K562 (cell line): ENCODE data around the gene GALNT13. TPM values are rescaled to one million over a fixed set of nuclear protein-coding genes. Genes with fewer than 3 reads are reported as not detected.

Experiments
- ATAC-seq: fragments of 200-7000 bp; cut with Tn5 transposase; 3 replicates; pipeline ENCODE4 v1.9.1; 2020; ENCODE audit warnings: moderate library complexity
- BruUV-seq: library from RNA; stranded (reverse); fragments of 400-500 nt; replicated peaks from 2 replicates; lab custom pipeline; 2021; lab: Mats Ljungman, UMichigan
- CTCF ChIA-PET: fragments of 300-600 bp; formaldehyde crosslinking; extraction: SDS; loops from one replicate; lab custom pipeline; 2021; ENCODE audit warnings: low intra/inter-chr PET ratio; lab: Yijun Ruan, JAX
- POLR2A ChIA-PET: fragments of 300-600, 350-650 bp; sonication (Branson Sonifier 250); formaldehyde crosslinking; extraction: SDS; loops from one replicate; lab custom pipeline; 2021; ENCODE audit warnings: antibody characterized with exemption, inconsistent platforms; lab: Yijun Ruan, JAX
- DNase-seq, 4 experiments: peaks; one replicate each; pipeline versions ENCODE4 v3.0.0 to v3.0.0-alpha.2; 2011 to 2018; ENCODE audit warnings: low spot score in 3 of 4, mixed read lengths in 3 of 4; ENCODE audit errors: extremely low read depth in 1 of 4
- FAIRE-seq: peaks from 2 replicates; lab custom pipeline; 2011; peaks lifted over from hg19 to GRCh38; lab: Jason Lieb, UNC
- H2AFZ ChIP-seq: 2 replicates; pipeline ENCODE4 v1.6.0; 2011; ENCODE audit warnings: low read depth, low read length, control low read depth, inconsistent platforms
- H3K27ac ChIP-seq: fragments of 200-600 bp; 3 replicates; pipeline ENCODE4 v1.8.0; 2011; ENCODE audit warnings: low read depth, mild to moderate bottlenecking, control low read depth, inconsistent platforms, low read length, moderate library complexity, mixed read lengths; ENCODE audit errors: extremely low read depth
- H3K27me3 ChIP-seq, 2 experiments: fragments of 300-600 bp in 1 of 2; 2 replicates in 1 of 2; 3 replicates in 1 of 2; pipeline versions ENCODE4 v1.6.0 to v1.8.0; 2011; ENCODE audit warnings: inconsistent platforms in 2 of 2, low read length in 2 of 2, mild to moderate bottlenecking in 1 of 2, mixed read lengths in 1 of 2, moderate library complexity in 1 of 2; ENCODE audit not compliant: control insufficient read depth in 2 of 2, insufficient read depth in 2 of 2
- H3K36me3 ChIP-seq: fragments of 300-600 bp; 3 replicates; pipeline ENCODE4 v1.8.0; 2011; ENCODE audit warnings: mild to moderate bottlenecking, low read length, inconsistent platforms; ENCODE audit not compliant: control insufficient read depth, insufficient read depth
- H3K4me1 ChIP-seq, 2 experiments: fragments of 200-600 bp in 1 of 2; replicated peaks in 1 of 2; 2 replicates in 1 of 2; 3 replicates in 1 of 2; pipeline versions ENCODE4 v1.5.1 to v1.8.0; 2011; ENCODE audit warnings: inconsistent platforms in 2 of 2, low read length in 2 of 2, mild to moderate bottlenecking in 1 of 2, mixed read lengths in 1 of 2, moderate library complexity in 1 of 2; ENCODE audit not compliant: control insufficient read depth in 2 of 2, insufficient read depth in 2 of 2
- H3K4me2 ChIP-seq: 2 replicates; pipeline ENCODE4 v1.6.1; 2011; ENCODE audit warnings: low read length, control low read depth, inconsistent platforms, mixed read lengths; ENCODE audit not compliant: insufficient read depth
- H3K4me3 ChIP-seq: fragments of 200-600 bp; sonication (generic), shearing (Covaris generic); 2 replicates; pipeline ENCODE4 v1.5.1; 2016; ENCODE audit warnings: control low read depth, inconsistent platforms
- H3K79me2 ChIP-seq: fragments of 200-600 bp; 3 replicates; pipeline ENCODE4 v1.8.0; 2011; ENCODE audit warnings: low read length, inconsistent platforms; ENCODE audit not compliant: control insufficient read depth, insufficient read depth
- H3K9ac ChIP-seq, 2 experiments: 2 replicates each; pipeline versions ENCODE4 v1.6.0 to v1.6.1; 2011; ENCODE audit warnings: low read depth in 2 of 2, low read length in 2 of 2, control low read depth in 1 of 2, inconsistent platforms in 1 of 2, mild to moderate bottlenecking in 1 of 2, mixed read lengths in 1 of 2; ENCODE audit not compliant: insufficient read depth in 1 of 2
- H3K9me1 ChIP-seq: one replicate; pipeline ENCODE4 v1.6.0; 2011; ENCODE audit warnings: inconsistent platforms, mild to moderate bottlenecking, low read length, moderate library complexity; ENCODE audit not compliant: control insufficient read depth, insufficient read depth
- H3K9me3 ChIP-seq: replicated peaks from 2 replicates; pipeline ENCODE4 v1.5.1; 2011; ENCODE audit warnings: low read depth, low read length, inconsistent platforms; ENCODE audit not compliant: control insufficient read depth, insufficient read depth
- H4K20me1 ChIP-seq: replicated peaks from 2 replicates; pipeline ENCODE4 v1.6.1; 2011; ENCODE audit warnings: low read length, inconsistent platforms, mixed read lengths; ENCODE audit not compliant: control insufficient read depth, insufficient read depth
- FUS ChIP-seq: fragments of 200-400 bp; formaldehyde crosslinking; optimal IDR thresholded peaks from 2 replicates; pipeline ENCODE3; 2017; ENCODE audit warnings: low read depth, low read length
- NFE2L1 ChIP-seq: fragments of 450-650 bp; IDR thresholded peaks from 2 replicates; pipeline ENCODE4 v1.6.1; 2016; ENCODE audit warnings: missing genetic modification characterization, low read depth, mild to moderate bottlenecking, missing compliant biosample characterization, moderate library complexity, borderline replicate concordance
- PCBP1 ChIP-seq: fragments of 200-400 bp; formaldehyde crosslinking; IDR thresholded peaks from 2 replicates; pipeline ENCODE4 v1.6.1; 2018; ENCODE audit warnings: mild to moderate bottlenecking, low read depth, low read length; ENCODE audit not compliant: poor library complexity, severe bottlenecking
- PHF20 ChIP-seq: fragments of 450-650 bp; IDR thresholded peaks from 2 replicates; pipeline ENCODE4 v1.6.1; 2018; ENCODE audit not compliant: partially characterized antibody
- SMARCE1 ChIP-seq: fragments of 450-650 bp; IDR thresholded peaks from 2 replicates; pipeline ENCODE4 v1.7.1; 2016; ENCODE audit warnings: mild to moderate bottlenecking
- WGBS: fragments of 100-300 bp; shearing (Covaris generic); methylation state at CpG from one replicate; pipeline ENCODE4 v1.1.6; 2016; ENCODE audit warnings: low coverage, mixed read lengths; ENCODE audit not compliant: insufficient coverage; ENCODE audit errors: missing lambda C conversion rate; 5-methylcytosine and 5-hydroxymethylcytosine counted together
- in situ Hi-C: fragments of 300-500 bp; cut with MboI; formaldehyde crosslinking; loops from 4 replicates; pipeline ENCODE4 v1.15.0; 2018; ENCODE audit warnings: inconsistent platforms, mixed read lengths
- intact Hi-C: fragments of 100-400 bp; cut with micrococcal nuclease; formaldehyde crosslinking; loops from 2 replicates; pipeline ENCODE4 v1.14.2; 2022
- polyA plus RNA-seq, 8 experiments: library from polyadenylated mRNA; depleted of rRNA in 4 of 8; stranded (reverse) in 5 of 8; unstranded in 3 of 8; fragments of >200 nt; fragmentation: Nextera tagmentation in 2 of 8; fragmentation: Illumina TruSeq in 1 of 8; extraction: Ambion mirVana in 2 of 8; extraction: Trizol in 1 of 8; gene quantifications; 2 replicates each; pipeline versions ENCODE4 v1.2.1 to v1.2.3, GENCODE V29; 2011 to 2014; ENCODE audit warnings: inconsistent platforms in 1 of 8, missing spikeins in 1 of 8
- total RNA-seq, 7 experiments: library from RNA; depleted of rRNA in 6 of 7; stranded (reverse); fragments of >200 nt in 6 of 7; fragmentation: Illumina TruSeq in 2 of 7; extraction: Trizol in 2 of 7; gene quantifications; 2 replicates each; pipeline versions ENCODE4 v1.2.1 to v1.2.3, GENCODE V29; 2011 to 2021; ENCODE audit warnings: low replicate concordance in 1 of 7
- TF ChIP-seq, protein P1 (sequence below), 2 experiments: IDR thresholded peaks in 1 of 2; conservative IDR thresholded peaks in 1 of 2; 2 replicates each; pipeline ENCODE4 v1.6.1; 2016; ENCODE audit warnings: low read depth in 2 of 2, mild to moderate bottlenecking in 1 of 2, missing compliant biosample characterization in 1 of 2, missing genetic modification characterization in 1 of 2, moderate library complexity in 1 of 2

GALNT13 gene
- total and polyA plus RNA-seq, 9 of the 15 experiments (the other 6 are each of a cell fraction or from before 2014, with no cell fraction given): not detected

DNA sequence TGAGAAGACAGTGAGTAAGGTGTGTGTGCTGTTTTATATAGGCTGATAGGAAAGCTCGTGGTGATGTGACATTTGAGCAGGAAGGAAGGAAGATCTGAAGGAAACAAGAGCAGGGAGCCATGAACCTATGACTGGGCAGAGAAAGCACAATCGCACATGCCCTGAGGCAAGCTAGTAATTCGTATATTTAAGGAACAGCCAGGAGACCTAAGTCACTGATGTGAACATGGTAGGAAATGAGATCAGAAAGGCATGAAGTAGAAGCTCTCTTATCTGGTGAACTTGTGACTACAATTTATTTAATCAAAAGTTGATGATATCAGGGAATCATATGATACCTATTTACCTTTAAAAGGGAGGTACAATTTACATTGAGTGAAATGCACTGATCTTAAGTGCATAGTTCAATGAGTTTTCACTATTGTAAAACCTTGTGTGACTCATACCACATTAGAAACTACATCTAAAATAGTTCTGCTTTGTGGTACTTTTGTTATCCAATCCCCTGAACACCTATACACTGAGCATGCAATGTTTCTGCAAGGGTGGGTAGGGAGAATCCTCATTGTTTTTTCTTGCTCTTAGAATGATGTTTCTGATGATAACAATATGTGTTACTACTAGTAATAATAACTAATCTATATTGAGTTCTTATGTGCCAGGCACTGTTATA is 67.5 kb downstream of the GALNT13 start:
- H3K79me2 ChIP-seq: no peaks in the 10 kb centered on the region
- in situ Hi-C loops: no loop called here
- H3K9ac ChIP-seq: no peak overlapping the region
- H4K20me1 ChIP-seq: no peaks in the 10 kb centered on the region
- H3K4me1 ChIP-seq: no peaks in the 10 kb centered on the region
- no peak overlapping the region for H3K4me2 ChIP-seq
- 2% methylated on average over 3 of the region's 3 CpGs for WGBS
- no peaks in the 10 kb centered on the region for H3K9me1 ChIP-seq
- intact Hi-C loops: no loop called here
- ATAC-seq: no peak
- H3K9me3 ChIP-seq: no peaks in the 10 kb centered on the region; the same call in 1 of the 2 replicates
- CTCF ChIA-PET: no interaction called here
- H3K36me3 ChIP-seq: no peaks in the 10 kb centered on the region
- no TSS peak for BruUV-seq
- TF ChIP-seq SMARCE1 (no peak), NFE2L1 (tag) (no peak), PCBP1 (no peak), PHF20 (no peak), FUS (no peak)
- TF ChIP-seq, protein P1, sequence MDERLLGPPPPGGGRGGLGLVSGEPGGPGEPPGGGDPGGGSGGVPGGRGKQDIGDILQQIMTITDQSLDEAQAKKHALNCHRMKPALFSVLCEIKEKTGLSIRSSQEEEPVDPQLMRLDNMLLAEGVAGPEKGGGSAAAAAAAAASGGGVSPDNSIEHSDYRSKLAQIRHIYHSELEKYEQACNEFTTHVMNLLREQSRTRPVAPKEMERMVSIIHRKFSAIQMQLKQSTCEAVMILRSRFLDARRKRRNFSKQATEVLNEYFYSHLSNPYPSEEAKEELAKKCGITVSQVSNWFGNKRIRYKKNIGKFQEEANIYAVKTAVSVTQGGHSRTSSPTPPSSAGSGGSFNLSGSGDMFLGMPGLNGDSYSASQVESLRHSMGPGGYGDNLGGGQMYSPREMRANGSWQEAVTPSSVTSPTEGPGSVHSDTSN (CRISPR knock-in tag; IDR thresholded peaks at IDR 0.05; ENCODE audit: low read depth): no peak
- TF ChIP-seq, protein P1 (tag; conservative IDR thresholded peaks at IDR 0.05; ENCODE audit: low read depth): no peak
- TF ChIP-seq, all 486 proteins: peak for 0
- H3K27me3 ChIP-seq: no peaks in the 10 kb centered on the region
- POLR2A ChIA-PET: no interaction called here
- FAIRE-seq (no peak), DNase-seq (no peak)
- no peak overlapping the region for H2AFZ ChIP-seq
- no peak overlapping the region for H3K27ac ChIP-seq
- no peak overlapping the region for H3K4me3 ChIP-seq
